Fibroblast of pulmonary artery (primary cell): Measurements from ENCODE around the gene C19orf38.
"Not testable (repeated sequence)": the region's sequence is repeated elsewhere in the genome, so short reads cannot be mapped to it uniquely, and the experiment has no call there.

Experiments
- DNase-seq: peaks from one replicate; pipeline ENCODE4 v3.0.0-alpha.2; 2010; ENCODE audit warnings: low read depth
- H3K4me3 ChIP-seq: replicated peaks from 2 replicates; pipeline ENCODE4 v1.5.1; 2011; ENCODE audit warnings: low read depth, mild to moderate bottlenecking, control low read depth, low read length, moderate library complexity
- CTCF ChIP-seq: IDR thresholded peaks from 2 replicates; pipeline ENCODE4 v1.5.1; 2011; ENCODE audit warnings: mild to moderate bottlenecking, control low read depth, low read length, inconsistent platforms; ENCODE audit errors: missing control alignments

C19orf38 gene

DNA sequence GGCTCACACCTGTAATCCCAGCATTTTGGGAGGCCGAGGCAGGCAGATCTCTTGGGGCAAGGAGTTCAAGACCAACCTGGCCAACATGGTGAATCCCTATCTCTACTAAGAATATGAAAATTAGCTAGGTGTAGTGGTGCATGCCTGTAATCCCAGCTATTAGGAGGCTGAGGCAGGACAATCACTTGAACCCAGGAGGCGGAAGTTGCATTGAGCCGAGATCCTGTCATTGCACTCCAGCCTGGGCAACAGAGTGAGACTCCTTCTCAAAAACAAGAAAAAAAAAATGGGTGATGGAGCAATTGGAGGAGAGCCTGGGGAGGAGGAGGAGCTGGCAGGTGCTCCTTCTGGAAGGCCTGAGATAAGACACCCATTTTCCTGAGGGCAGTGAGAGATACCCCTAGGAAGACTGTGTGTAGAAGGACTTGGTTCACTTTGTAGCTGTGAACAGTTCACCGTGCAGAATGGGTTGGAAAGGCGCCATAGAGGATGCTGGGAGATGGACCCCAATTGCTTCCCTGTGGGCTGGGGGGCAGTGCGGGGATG lies 14.4 kb downstream of the C19orf38 start:
- H3K4me3 ChIP-seq = no peak overlapping the region
- TF ChIP-seq CTCF = no peak
- DNase-seq = no peak

DNA sequence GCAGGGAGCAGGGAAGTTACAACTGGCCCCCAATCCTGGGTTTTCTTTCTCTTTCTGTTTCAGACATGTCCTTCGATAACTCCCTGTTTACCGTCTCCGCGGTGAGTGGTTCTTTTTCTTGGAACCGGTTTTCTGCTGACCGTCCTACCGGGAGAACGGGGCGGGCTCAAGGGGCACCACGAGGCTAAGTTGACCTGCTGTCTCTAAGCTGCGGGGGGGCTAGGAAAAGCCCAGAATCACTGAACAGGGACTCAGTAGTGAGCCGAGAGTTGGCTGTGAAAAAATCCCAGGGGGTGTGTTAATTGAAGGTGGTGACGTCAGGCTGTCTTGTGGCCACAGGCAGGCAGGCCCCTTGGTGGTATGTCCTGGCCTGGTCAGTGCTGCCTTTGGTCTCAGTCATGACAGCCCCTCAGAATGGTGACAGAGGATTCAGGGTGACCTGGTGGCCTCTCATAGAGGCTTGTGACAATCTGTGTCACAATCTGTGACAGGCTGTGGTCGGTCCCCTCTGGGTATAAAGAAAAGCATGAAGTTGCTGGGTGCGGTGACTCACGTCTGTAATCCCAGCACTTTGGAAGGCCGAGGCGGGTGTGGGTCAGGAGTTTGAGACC lies 15.0 kb downstream of the C19orf38 start:
- no peak for TF ChIP-seq CTCF
- no peak for DNase-seq
- no peak overlapping the region for H3K4me3 ChIP-seq

DNA sequence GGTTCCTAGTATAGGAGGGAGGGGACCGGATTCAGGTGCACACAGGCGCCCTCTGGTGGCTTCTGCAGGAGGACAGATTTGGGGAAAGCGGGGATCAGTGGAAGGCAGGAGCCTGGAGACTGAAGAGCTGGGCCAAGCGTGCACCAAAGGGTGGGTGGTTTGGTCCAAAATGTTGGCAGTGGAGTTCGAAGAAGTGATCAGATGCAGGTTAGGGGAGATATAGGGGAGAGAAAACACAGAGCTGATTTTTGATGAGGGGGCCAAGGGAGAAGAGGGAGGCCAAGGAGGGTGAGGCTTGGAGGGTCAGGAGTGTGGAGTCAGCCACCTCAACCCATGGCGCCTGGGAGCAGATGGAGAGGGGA lies 16.3 kb downstream of the C19orf38 start:
- H3K4me3 ChIP-seq = no peak overlapping the region
- DNase-seq = peak; percentile 79
- peak; percentile 98 for TF ChIP-seq CTCF

GRCh38 chr19:10866495-10866894 lies 18.3 kb downstream of the C19orf38 start:
- no peak overlapping the region for H3K4me3 ChIP-seq
- DNase-seq = no peak
- TF ChIP-seq CTCF = no peak

GRCh38 chr19:10868872-10869547 lies 20.8 kb downstream of the C19orf38 start:
- no peak for TF ChIP-seq CTCF
- DNase-seq = no peak

GRCh38 chr19:10869872-10870311 lies 21.7 kb downstream of the C19orf38 start:
- not testable (repeated sequence) for DNase-seq, H3K4me3 ChIP-seq

More at GRCh38 chr19:10868872-10869547, 20.8 kb downstream of the C19orf38 start:
- H3K4me3 ChIP-seq = no peak overlapping the region

DNA sequence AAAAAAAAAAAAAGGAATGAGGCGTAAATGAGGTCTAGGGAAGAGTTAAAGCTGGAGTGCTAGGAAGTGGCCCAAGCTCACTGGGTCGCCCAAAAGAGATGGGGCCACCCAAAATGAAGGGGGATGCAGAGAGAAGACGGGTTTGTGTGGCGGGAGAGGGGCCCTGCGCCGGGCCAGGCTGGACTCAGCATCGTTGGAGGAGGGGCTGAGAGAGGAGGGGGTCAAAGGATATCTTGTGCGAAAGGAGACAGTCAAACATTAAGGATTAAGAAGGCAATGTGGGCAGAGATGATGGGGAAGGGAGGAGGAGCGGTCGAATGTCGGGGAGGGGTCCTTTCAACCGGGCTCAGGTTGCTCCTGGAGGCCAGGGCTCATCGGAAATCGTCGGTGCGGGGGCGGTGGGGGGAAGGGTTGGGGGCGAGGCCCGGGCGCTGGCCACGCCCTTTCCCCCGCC lies 22.3 kb downstream of the C19orf38 start:
- peak overlapping the region; percentile 56 for H3K4me3 ChIP-seq
- no peak for TF ChIP-seq CTCF
- no peak for DNase-seq
